Germinal center (tissue), 1 donor: ENCODE measurements around the gene TUBB2B.

Experiments
- DNase-seq: peaks from one replicate; pipeline ENCODE4 v3.0.0; 2012; ENCODE audit warnings: mixed read lengths, low spot score

TUBB2B gene

GRCh38 chr6:3227363-3228045, at the start of gene TUBB2B:
Gene TUBB2B (minus strand): TSS chr6:3227653. CDS start chr6:3227543, 110 bp downstream.
- peak; percentile 51 for DNase-seq

- no peak for DNase-seq
These were observed 49.8 kb upstream of the TUBB2B start for GRCh38 chr6:3277251-3277650.

- no peak for DNase-seq
These were observed 49.0 kb upstream of the TUBB2B start for GRCh38 chr6:3276174-3277167.

- no peak for DNase-seq
These were observed 46.5 kb upstream of the TUBB2B start for GRCh38 chr6:3273707-3274521.

GRCh38 chr6:3272911-3273547, 45.6 kb upstream of the TUBB2B start:
- DNase-seq, result no peak

GRCh38 chr6:3271756-3272155, 44.3 kb upstream of the TUBB2B start:
- no peak for DNase-seq

GRCh38 chr6:3270258-3270657, 42.8 kb upstream of the TUBB2B start:
- DNase-seq, result no peak

- no peak for DNase-seq
These were observed 42.0 kb upstream of the TUBB2B start for GRCh38 chr6:3269281-3269975.

GRCh38 chr6:3268680-3269079, 41.2 kb upstream of the TUBB2B start:
- no peak for DNase-seq

GRCh38 chr6:3267162-3267561, 39.7 kb upstream of the TUBB2B start:
- DNase-seq, result no peak

GRCh38 chr6:3266170-3266569, 38.7 kb upstream of the TUBB2B start:
- DNase-seq, result no peak

- DNase-seq, result no peak
These were observed 38.2 kb upstream of the TUBB2B start for GRCh38 chr6:3265671-3266070.

- no peak for DNase-seq
These were observed 36.9 kb upstream of the TUBB2B start for GRCh38 chr6:3264356-3264755.

- DNase-seq, result no peak
These were observed 35.6 kb upstream of the TUBB2B start for GRCh38 chr6:3263096-3263495.

- no peak for DNase-seq
These were observed 34.5 kb upstream of the TUBB2B start for GRCh38 chr6:3261921-3262320.

- no peak for DNase-seq
These were observed 34.0 kb upstream of the TUBB2B start for GRCh38 chr6:3261518-3261820.

- DNase-seq, result no peak
These were observed 33.5 kb upstream of the TUBB2B start for GRCh38 chr6:3260772-3261517.

GRCh38 chr6:3260296-3260695, 32.8 kb upstream of the TUBB2B start:
- no peak for DNase-seq

GRCh38 chr6:3259491-3259958, 32.1 kb upstream of the TUBB2B start:
- peak; percentile 54 for DNase-seq

GRCh38 chr6:3258720-3259490, 31.5 kb upstream of the TUBB2B start, which contains the start of gene PSMG4:
Gene PSMG4 (plus strand): TSS chr6:3258947. CDS start chr6:3259023, 76 bp downstream.
- DNase-seq, result peak; percentile 97
